Pancreas (tissue), 10 donors: ENCODE results near the gene TMEM37. TPM values are rescaled to one million over a fixed set of nuclear protein-coding genes. Genes with fewer than 3 reads are reported as not detected.

Source experiments
- ATAC-seq, 4 donors: fragments of 200-7000 bp; cut with Tn5 transposase; one replicate each; pipeline versions ENCODE4 v1.8.0 to v1.9.1; 2020; ENCODE audit warnings: mild to moderate bottlenecking in 4 of 4, moderate library complexity in 4 of 4
- DNase-seq, 6 donors: peaks; one replicate each; pipeline ENCODE4 v3.0.0-alpha.2; 2020
- FAIRE-seq: peaks from 2 replicates; lab custom pipeline; 2012; peaks lifted over from hg19 to GRCh38; lab: Jason Lieb, UNC
- H3K27ac ChIP-seq, 4 donors: fragments of 200-600 bp; sonication (generic); 1 replicate in 3 of 4; 2 replicates in 1 of 4; pipeline versions ENCODE4 v1.5.0 to v1.8.0; 2020
- H3K27me3 ChIP-seq, 4 donors: fragments of 200-600 bp; one replicate each; pipeline ENCODE4 v1.8.0; 2021
- H3K36me3 ChIP-seq, 3 donors: fragments of 200-600 bp; sonication (generic) in 1 of 3; one replicate each; pipeline versions ENCODE4 v1.5.0 to v1.8.0; 2020 to 2021
- H3K4me1 ChIP-seq, 3 donors: fragments of 200-600 bp; one replicate each; pipeline ENCODE4 v1.8.0; 2021
- H3K4me3 ChIP-seq, 4 donors: fragments of 200-600 bp; sonication (generic) in 2 of 4; one replicate each; pipeline versions ENCODE4 v1.5.0 to v1.8.0; 2020 to 2021
- H3K9me3 ChIP-seq, 4 donors: fragments of 200-600 bp; one replicate each; pipeline ENCODE4 v1.8.0; 2021
- CTCF ChIP-seq, 4 donors: fragments of 200-600 bp; sonication (generic) in 3 of 4; IDR thresholded peaks; one replicate each; pipeline versions ENCODE4 v1.5.0 to v1.8.0; 2021; ENCODE audit warnings: antibody characterized with exemption in 4 of 4
- WGBS, 2 donors: extraction: QIAGEN DNeasy Blood & Tissue Kit; methylation state at CpG; one replicate each; pipeline ENCODE4 v1.1.7; 2013; 5-methylcytosine and 5-hydroxymethylcytosine counted together
- intact Hi-C, 3 donors: fragments of 100-400 bp; cut with DNase I; formaldehyde crosslinking; loops; one replicate each; pipeline versions ENCODE4 v1.11.1 to v1.14.2; 2022
- polyA plus RNA-seq, 2 donors: library from polyadenylated mRNA; stranded (reverse); fragments of 200-250 nt; gene quantifications; one replicate each; pipeline ENCODE4 v1.2.3, GENCODE V29; 2013
- total RNA-seq, 6 donors: library from RNA; stranded (reverse); fragmentation: NEBNext Ultra II Directional in 4 of 6; extraction: Animal tissue kit (Norgen Biotek cat#: 25700) in 4 of 6; gene quantifications; one replicate each; pipeline versions ENCODE4 v1.2.1 to v1.2.4, GENCODE V29; 2021 to 2023
- donor health status: healthy with polysubstance abuse.
- donor health status: DM: no; HTN: no; CAD: no; lungs with moderate emphysema.
- donor health status: DM: no; HTN: no; CAD: no.
- donor health status: control.
- donor health status: control.
- donor health status: Bipolar disorder and iron deficiency.
- donor health status: DM: yes; HTN: yes; CAD: no.
- donor health status: DM: no; HTN: no; CAD: no.
- donor health status: DM: no; HTN: no; CAD: no.
- donor health status: DM: yes; HTN: yes; CAD: no.

TMEM37 gene
- total and polyA plus RNA-seq, 8 donors, result 5.2 to 25.3 (median 10.3) TPM

- no peaks in the 10 kb centered on the region for H3K9me3 ChIP-seq
- no peak overlapping the region for H3K27ac ChIP-seq
- intact Hi-C loops, result no loop called here
- H3K27me3 ChIP-seq, result no peaks in the 10 kb centered on the region
- WGBS, 2 donors, result 79 to 83% methylated on average over 9 of the region's 9 CpGs
- DNase-seq, result no peak
- no peak overlapping the region for H3K4me3 ChIP-seq
- no peaks in the 10 kb centered on the region for H3K4me1 ChIP-seq
- FAIRE-seq, result no peak
- no peak for TF ChIP-seq CTCF (IDR thresholded peaks at IDR 0.05)
- no peaks in the 10 kb centered on the region for H3K36me3 ChIP-seq
- no peak for ATAC-seq
These were observed 16.9 kb downstream of the TMEM37 start for GRCh38 chr2:119448427-119449141.

DNA sequence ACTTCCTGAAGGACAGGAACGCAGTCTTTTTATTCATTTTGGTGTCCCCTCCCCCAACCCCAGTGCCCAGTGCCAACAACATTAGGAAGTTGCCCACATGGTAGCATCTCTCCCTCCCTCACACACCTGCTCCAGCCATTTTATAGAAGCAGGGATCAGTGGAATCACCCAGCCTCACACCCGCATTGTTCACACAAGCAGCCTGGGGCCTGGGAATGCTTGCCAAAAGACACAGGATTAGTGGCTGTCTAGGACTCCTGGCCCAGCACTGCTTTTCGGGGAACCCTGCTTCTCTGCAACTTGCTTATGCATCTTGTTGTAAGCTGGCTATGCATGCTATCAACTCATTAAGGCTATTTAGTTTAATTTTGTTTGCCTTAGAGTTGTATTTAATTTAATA lies 17.9 kb downstream of the TMEM37 start:
- H3K4me3 ChIP-seq, result no peak overlapping the region
- H3K27me3 ChIP-seq, result no peaks in the 10 kb centered on the region
- 79 to 89% methylated on average over 3 of the region's 3 CpGs for WGBS, 2 donors
- no peak for TF ChIP-seq CTCF (IDR thresholded peaks at IDR 0.05)
- intact Hi-C loops, result no loop called here
- FAIRE-seq (no peak), DNase-seq (no peak), ATAC-seq (no peak)
- no peak overlapping the region for H3K27ac ChIP-seq
- no peaks in the 10 kb centered on the region for H3K9me3 ChIP-seq
- no peaks in the 10 kb centered on the region for H3K36me3 ChIP-seq
- no peaks in the 10 kb centered on the region for H3K4me1 ChIP-seq

- H3K4me3 ChIP-seq, result no peak overlapping the region
- ATAC-seq (no peak), DNase-seq (peak in 1 of 6 donors; percentile 26), FAIRE-seq (no peak)
- intact Hi-C loops, result no loop called here
- H3K4me1 ChIP-seq, result no peaks in the 10 kb centered on the region
- WGBS, 2 donors, result 86 to 91% methylated on average over 9 of the region's 9 CpGs
- no peak for TF ChIP-seq CTCF (IDR thresholded peaks at IDR 0.05)
- H3K27me3 ChIP-seq, result no peaks in the 10 kb centered on the region
- H3K9me3 ChIP-seq, result no peaks in the 10 kb centered on the region
- H3K27ac ChIP-seq, result no peak overlapping the region
- no peaks in the 10 kb centered on the region for H3K36me3 ChIP-seq
These were observed 19.8 kb downstream of the TMEM37 start for GRCh38 chr2:119451336-119452050.

- no peak overlapping the region for H3K27ac ChIP-seq
- H3K4me1 ChIP-seq, result no peaks in the 10 kb centered on the region
- FAIRE-seq, result no peak
- no peak for TF ChIP-seq CTCF (IDR thresholded peaks at IDR 0.05)
- WGBS, 2 donors, result 77 to 87% methylated on average over 12 of the region's 12 CpGs
- no peak overlapping the region for H3K4me3 ChIP-seq
- intact Hi-C loops, result no loop called here
- peak in 1 of 6 donors; percentile 35 for DNase-seq
- ATAC-seq, result no peak
- no peaks in the 10 kb centered on the region for H3K36me3 ChIP-seq
- no peaks in the 10 kb centered on the region for H3K9me3 ChIP-seq
- H3K27me3 ChIP-seq, result no peaks in the 10 kb centered on the region
These were observed 22.4 kb downstream of the TMEM37 start for GRCh38 chr2:119453972-119454593.
